H9 (cell line): ENCODE data around the gene CES1. TPM values are rescaled to one million over a fixed set of nuclear protein-coding genes. Genes with fewer than 3 reads are reported as not detected.

Experiments
- DNase-seq: peaks from one replicate; pipeline ENCODE4 v3.0.0-alpha.2; 2017
- H2AFZ ChIP-seq: one replicate; pipeline ENCODE4 v1.6.1; 2013; ENCODE audit warnings: mild to moderate bottlenecking, low read length, control low read depth, moderate library complexity
- H2AK5ac ChIP-seq: 2 replicates; pipeline ENCODE4 v1.6.1; 2013; ENCODE audit warnings: low read length, control low read depth, mixed read lengths; ENCODE audit not compliant: insufficient read length
- H2BK120ac ChIP-seq: one replicate; pipeline ENCODE4 v1.6.1; 2013; ENCODE audit warnings: low read depth, mild to moderate bottlenecking, low read length, control low read depth, inconsistent platforms; ENCODE audit not compliant: poor library complexity, severe bottlenecking
- H2BK12ac ChIP-seq: 2 replicates; pipeline ENCODE4 v1.6.1; 2013; ENCODE audit warnings: low read length, control low read depth, mixed read lengths, low read depth; ENCODE audit not compliant: insufficient read length
- H2BK15ac ChIP-seq: 2 replicates; pipeline ENCODE4 v1.6.1; 2013; ENCODE audit warnings: low read depth, low read length, control low read depth
- H2BK20ac ChIP-seq: one replicate; pipeline ENCODE4 v1.6.1; 2013; ENCODE audit warnings: low read depth, mild to moderate bottlenecking, low read length, control low read depth, inconsistent platforms; ENCODE audit not compliant: poor library complexity, severe bottlenecking
- H2BK5ac ChIP-seq: 2 replicates; pipeline ENCODE4 v1.6.1; 2013; ENCODE audit warnings: low read length, control low read depth, mixed read lengths; ENCODE audit not compliant: insufficient read length
- H3K14ac ChIP-seq: 2 replicates; pipeline ENCODE4 v1.6.1; 2013; ENCODE audit warnings: low read length, control low read depth; ENCODE audit not compliant: insufficient read depth
- H3K18ac ChIP-seq: 2 replicates; pipeline ENCODE4 v1.6.1; 2013; ENCODE audit warnings: low read depth, mild to moderate bottlenecking, mixed read lengths, low read length, control low read depth; ENCODE audit not compliant: insufficient read length
- H3K23ac ChIP-seq: 2 replicates; pipeline ENCODE4 v1.6.1; 2013; ENCODE audit warnings: low read length, control low read depth, mixed read lengths, low read depth; ENCODE audit not compliant: insufficient read length
- H3K23me2 ChIP-seq: 2 replicates; pipeline ENCODE4 v1.6.1; 2013; ENCODE audit warnings: low read depth, mild to moderate bottlenecking, mixed read lengths, low read length, control low read depth; ENCODE audit not compliant: insufficient read length, poor library complexity, severe bottlenecking
- H3K27ac ChIP-seq: 2 replicates; pipeline ENCODE4 v1.5.1; 2013; ENCODE audit warnings: low read length, control low read depth, mixed read lengths, low read depth; ENCODE audit not compliant: insufficient read length
- H3K27me3 ChIP-seq: 2 replicates; pipeline ENCODE4 v1.6.1; 2013; ENCODE audit warnings: low read length, control low read depth, inconsistent platforms; ENCODE audit not compliant: insufficient read depth
- H3K4ac ChIP-seq: 2 replicates; pipeline ENCODE4 v1.6.1; 2013; ENCODE audit warnings: low read depth, mild to moderate bottlenecking, control low read depth, inconsistent platforms, low read length, moderate library complexity
- H3K4me1 ChIP-seq: 2 replicates; pipeline ENCODE4 v1.6.1; 2013; ENCODE audit warnings: low read length, control low read depth, inconsistent platforms; ENCODE audit not compliant: insufficient read depth
- H3K4me2 ChIP-seq: 2 replicates; pipeline ENCODE4 v1.6.1; 2013; ENCODE audit warnings: low read length, control low read depth, mixed read lengths; ENCODE audit not compliant: insufficient read length, insufficient read depth
- H3K56ac ChIP-seq: 2 replicates; pipeline ENCODE4 v1.6.1; 2013; ENCODE audit warnings: low read depth, mild to moderate bottlenecking, mixed read lengths, low read length, control low read depth; ENCODE audit not compliant: insufficient read length
- H3K79me1 ChIP-seq: 2 replicates; pipeline ENCODE4 v1.6.1; 2013; ENCODE audit warnings: low read depth, mild to moderate bottlenecking, moderate library complexity, low read length, control low read depth, inconsistent platforms; ENCODE audit not compliant: insufficient read depth, poor library complexity, severe bottlenecking
- H3K79me2 ChIP-seq: 2 replicates; pipeline ENCODE4 v1.6.1; 2013; ENCODE audit warnings: low read length, control low read depth, inconsistent platforms; ENCODE audit not compliant: insufficient read depth
- H3K9ac ChIP-seq: 2 replicates; pipeline ENCODE4 v1.6.1; 2013; ENCODE audit warnings: low read length, control low read depth, mixed read lengths; ENCODE audit not compliant: insufficient read length; ENCODE audit errors: extremely low read depth
- H3K9me3 ChIP-seq: one replicate; pipeline ENCODE4 v1.6.1; 2013; ENCODE audit warnings: low read depth, low read length, inconsistent platforms; ENCODE audit not compliant: control insufficient read depth
- H3T11ph ChIP-seq: one replicate; pipeline ENCODE4 v1.6.1; 2013; ENCODE audit warnings: mild to moderate bottlenecking, low read length, control low read depth, inconsistent platforms
- H4K20me1 ChIP-seq: one replicate; pipeline ENCODE4 v1.6.1; 2013; ENCODE audit not compliant: control insufficient read depth, insufficient read length, insufficient read depth
- H4K5ac ChIP-seq: 2 replicates; pipeline ENCODE4 v1.6.1; 2013; ENCODE audit warnings: low read depth, mild to moderate bottlenecking, mixed read lengths, low read length, control low read depth; ENCODE audit not compliant: insufficient read length
- H4K8ac ChIP-seq: replicated peaks from 2 replicates; pipeline ENCODE4 v1.6.1; 2013; ENCODE audit warnings: low read length, control low read depth, mixed read lengths, low read depth; ENCODE audit not compliant: insufficient read length
- H4K91ac ChIP-seq: 2 replicates; pipeline ENCODE4 v1.6.1; 2013; ENCODE audit warnings: low read depth, mild to moderate bottlenecking, moderate library complexity, mixed read lengths, low read length, control low read depth; ENCODE audit not compliant: insufficient read length
- H3K27ac Mint-ChIP-seq, 3 experiments: 2 replicates in 2 of 3; 3 replicates in 1 of 3; pipeline ENCODE4 v1.8.0; 2020 to 2021; ENCODE audit warnings: mixed read lengths in 3 of 3, mild to moderate bottlenecking in 1 of 3, moderate library complexity in 1 of 3
- H3K27me3 Mint-ChIP-seq: 2 replicates; pipeline ENCODE4 v1.8.0; 2021; ENCODE audit warnings: low read depth, mild to moderate bottlenecking, moderate library complexity, mixed read lengths
- H3K36me3 Mint-ChIP-seq, 3 experiments: 2 replicates in 2 of 3; 3 replicates in 1 of 3; pipeline ENCODE4 v1.8.0; 2020 to 2021; ENCODE audit warnings: low read depth in 3 of 3, mixed read lengths in 3 of 3; ENCODE audit not compliant: insufficient read depth in 1 of 3
- H3K4me1 Mint-ChIP-seq, 2 experiments: 2 replicates each; pipeline ENCODE4 v1.8.0; 2020; ENCODE audit warnings: mixed read lengths in 2 of 2
- H3K4me3 Mint-ChIP-seq, 2 experiments: 2 replicates in 1 of 2; 3 replicates in 1 of 2; pipeline ENCODE4 v1.8.0; 2020 to 2021; ENCODE audit warnings: mild to moderate bottlenecking in 2 of 2, mixed read lengths in 2 of 2, moderate library complexity in 1 of 2
- H3K9me3 Mint-ChIP-seq, 2 experiments: 2 replicates in 1 of 2; 3 replicates in 1 of 2; pipeline ENCODE4 v1.8.0; 2020; ENCODE audit warnings: mild to moderate bottlenecking in 2 of 2, mixed read lengths in 2 of 2, moderate library complexity in 1 of 2
- CTCF ChIP-seq: fragments of 200-600 bp; sonication (generic); conservative IDR thresholded peaks from 3 replicates; pipeline ENCODE4 v1.8.0; 2021; ENCODE audit warnings: antibody characterized with exemption, mild to moderate bottlenecking
- WGBS: extraction: QIAGEN DNeasy Blood & Tissue Kit; methylation state at CpG from one replicate; pipeline ENCODE4 v1.1.7; 2013; ENCODE audit warnings: missing lambda C conversion rate, low lambda C conversion rate, mixed read lengths; ENCODE audit not compliant: insufficient read length; ENCODE audit errors: extremely low coverage; 5-methylcytosine and 5-hydroxymethylcytosine counted together
- total RNA-seq: library from RNA; stranded (reverse); gene quantifications from 2 replicates; pipeline ENCODE4 v1.2.1, GENCODE V29; 2021

The CES1 gene
- total RNA-seq, 1 experiment from 2014 or later = not detected

- Histone ChIP-seq H3K9me3 (no peaks in the 10 kb centered on the region), H3K4ac (no peak overlapping the region), H3K23me2 (no peaks in the 10 kb centered on the region), H3K79me2 (no peaks in the 10 kb centered on the region), H2AK5ac (no peak overlapping the region), H3K79me1 (no peaks in the 10 kb centered on the region), H3K23ac (no peak overlapping the region), H3K27me3 (no peaks in the 10 kb centered on the region), H4K91ac (no peak overlapping the region), H2BK15ac (no peak overlapping the region), H3K9ac (no peak overlapping the region), H2BK120ac (no peak overlapping the region), H2BK5ac (no peak overlapping the region), H2BK20ac (no peak overlapping the region), H3K4me1 (no peaks in the 10 kb centered on the region), H2BK12ac (no peak overlapping the region), H3K27ac (no peak overlapping the region), H2AFZ (no peak overlapping the region), H3T11ph (no peak overlapping the region), H3K56ac (no peak overlapping the region), H3K18ac (no peak overlapping the region), H4K5ac (no peak overlapping the region), H4K8ac (no peak overlapping the region), H4K20me1 (no peaks in the 10 kb centered on the region), H3K14ac (no peak overlapping the region), H3K4me2 (no peak overlapping the region)
- Mint-ChIP-seq H3K36me3 (no peaks in the 10 kb centered on the region), H3K4me1 (no peaks in the 10 kb centered on the region), H3K27me3 (peaks cover 50% of the 10 kb centered on the region), H3K27ac (no peak overlapping the region), H3K4me3 (no peak overlapping the region), H3K9me3 (no peaks in the 10 kb centered on the region; a peak in 1 of 5 replicates)
- no CpG with 5 or more reads among the region's 4 CpGs for WGBS
- no peak for DNase-seq
- no peak for TF ChIP-seq CTCF
Observed at GRCh38 chr16:55821210-55821609, 11.7 kb downstream of the CES1 start.
